AG04450 (cell line): ENCODE measurements around the gene EBP. TPM values are rescaled to one million over a fixed set of nuclear protein-coding genes. Genes with fewer than 3 reads are reported as not detected.

Source experiments
- CTCF ChIA-PET: fragments of 300-600, 350-600 bp; formaldehyde crosslinking; extraction: SDS; loops from one replicate; lab custom pipeline; 2022; ENCODE audit warnings: antibody characterized with exemption, inconsistent platforms; lab: Charles Lee
- POLR2A ChIA-PET: fragments of 350-600 bp; formaldehyde crosslinking; extraction: SDS; loops from one replicate; lab custom pipeline; 2021; ENCODE audit warnings: antibody characterized with exemption, inconsistent platforms; lab: Yijun Ruan, JAX
- DNase-seq: peaks from one replicate; pipeline ENCODE4 v3.0.0-alpha.2; 2011; ENCODE audit warnings: low read depth, low spot score
- H3K27ac ChIP-seq: one replicate; pipeline ENCODE4 v1.5.1; 2012; ENCODE audit warnings: low read depth, low read length, control low read depth
- H3K27me3 ChIP-seq: one replicate; pipeline ENCODE4 v1.6.0; 2012; ENCODE audit warnings: low read length; ENCODE audit not compliant: control insufficient read depth, insufficient read depth
- H3K4me3 ChIP-seq: 2 replicates; pipeline ENCODE4 v1.5.1; 2011; ENCODE audit warnings: mild to moderate bottlenecking, low read depth, low read length, control low read depth
- H3K9me3 ChIP-seq: 2 replicates; pipeline ENCODE4 v1.5.1; 2012; ENCODE audit warnings: low read length; ENCODE audit not compliant: control insufficient read depth, insufficient read depth
- polyA plus RNA-seq: library from polyadenylated mRNA; depleted of rRNA; stranded (reverse); fragments of >200 nt; gene quantifications from 2 replicates; pipeline ENCODE4 v1.2.3, GENCODE V29; 2011
- TF ChIP-seq, protein P1 (sequence below): IDR thresholded peaks from 2 replicates; pipeline ENCODE4 v1.5.1; 2011; ENCODE audit warnings: low read depth, low read length, control low read depth, inconsistent platforms

Gene EBP
- polyA plus RNA-seq, 1 experiment = 19.8 TPM

DNA sequence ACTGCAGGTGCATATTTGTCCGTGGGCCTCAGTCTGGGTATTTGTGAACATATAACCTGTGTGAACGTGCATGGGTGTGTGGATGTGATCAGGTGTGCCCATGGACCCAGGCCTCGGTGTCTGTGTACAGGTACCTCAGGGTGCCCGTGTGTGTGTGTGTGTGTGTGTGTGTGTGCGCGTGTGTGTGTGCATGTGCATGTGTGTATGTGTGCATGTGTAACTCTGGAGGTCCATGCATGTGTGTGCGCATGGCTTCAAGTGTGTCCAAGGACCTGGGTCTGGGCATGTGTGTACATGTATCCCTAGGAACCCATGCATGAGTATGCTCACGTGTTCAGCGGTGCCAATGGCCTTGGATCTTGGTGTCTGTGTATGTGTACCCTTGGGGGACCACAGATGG, 29.8 kb upstream of the EBP start:
- POLR2A ChIA-PET = no interaction called here
- no peak overlapping the region for H3K27ac ChIP-seq
- no peak overlapping the region for H3K4me3 ChIP-seq
- H3K27me3 ChIP-seq = no peaks in the 10 kb centered on the region
- no peaks in the 10 kb centered on the region for H3K9me3 ChIP-seq
- CTCF ChIA-PET = interaction anchor here (1.2 kb wide), 1 partner anchor 408 kb away, joined by 5 read pairs; no protein-coding TSS in a partner anchor
- TF ChIP-seq, protein P1, sequence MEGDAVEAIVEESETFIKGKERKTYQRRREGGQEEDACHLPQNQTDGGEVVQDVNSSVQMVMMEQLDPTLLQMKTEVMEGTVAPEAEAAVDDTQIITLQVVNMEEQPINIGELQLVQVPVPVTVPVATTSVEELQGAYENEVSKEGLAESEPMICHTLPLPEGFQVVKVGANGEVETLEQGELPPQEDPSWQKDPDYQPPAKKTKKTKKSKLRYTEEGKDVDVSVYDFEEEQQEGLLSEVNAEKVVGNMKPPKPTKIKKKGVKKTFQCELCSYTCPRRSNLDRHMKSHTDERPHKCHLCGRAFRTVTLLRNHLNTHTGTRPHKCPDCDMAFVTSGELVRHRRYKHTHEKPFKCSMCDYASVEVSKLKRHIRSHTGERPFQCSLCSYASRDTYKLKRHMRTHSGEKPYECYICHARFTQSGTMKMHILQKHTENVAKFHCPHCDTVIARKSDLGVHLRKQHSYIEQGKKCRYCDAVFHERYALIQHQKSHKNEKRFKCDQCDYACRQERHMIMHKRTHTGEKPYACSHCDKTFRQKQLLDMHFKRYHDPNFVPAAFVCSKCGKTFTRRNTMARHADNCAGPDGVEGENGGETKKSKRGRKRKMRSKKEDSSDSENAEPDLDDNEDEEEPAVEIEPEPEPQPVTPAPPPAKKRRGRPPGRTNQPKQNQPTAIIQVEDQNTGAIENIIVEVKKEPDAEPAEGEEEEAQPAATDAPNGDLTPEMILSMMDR = no peak
- DNase-seq = no peak

DNA sequence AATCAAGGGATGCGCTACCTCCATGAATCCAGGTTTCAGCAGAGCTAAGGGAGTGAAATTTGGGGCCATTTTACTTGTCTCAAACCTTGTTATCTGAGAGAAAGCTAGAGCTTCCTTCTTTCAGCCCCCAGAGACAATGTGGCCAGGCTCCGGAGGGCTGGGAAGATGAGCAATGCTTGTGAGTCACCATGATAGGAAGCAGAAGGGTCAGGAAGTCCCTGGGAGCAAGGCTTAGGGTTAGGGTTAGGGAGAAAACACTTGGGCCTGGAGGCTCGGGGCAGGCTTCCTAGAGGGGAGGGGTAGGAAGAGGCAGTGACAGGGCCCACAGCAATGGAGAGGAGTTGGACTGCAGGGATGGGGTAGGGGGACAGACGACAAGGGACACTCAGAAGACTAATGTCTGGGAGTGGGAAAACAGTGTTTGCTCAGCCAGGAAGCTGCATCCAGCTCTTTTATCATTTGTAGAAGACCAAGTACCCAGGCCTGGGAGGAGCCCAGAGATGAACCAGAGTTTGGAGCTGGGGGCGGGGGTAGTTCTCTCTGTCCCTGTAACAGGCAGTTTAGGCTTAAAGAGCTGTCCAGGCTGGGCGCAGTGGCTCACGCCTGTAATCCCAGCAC, 29.2 kb upstream of the EBP start:
- ChIA-PET POLR2A (no interaction called here), CTCF (interaction anchor here (0.7 to 1.2 kb wide), 2 partner anchors 17 to 409 kb away, joined by 3 to 5 read pairs; no protein-coding TSS in a partner anchor)
- Histone ChIP-seq H3K9me3 (no peaks in the 10 kb centered on the region), H3K27ac (peak overlapping the region; percentile 21), H3K27me3 (no peaks in the 10 kb centered on the region), H3K4me3 (no peak overlapping the region)
- no peak for DNase-seq
- TF ChIP-seq, protein P1 = no peak

DNA sequence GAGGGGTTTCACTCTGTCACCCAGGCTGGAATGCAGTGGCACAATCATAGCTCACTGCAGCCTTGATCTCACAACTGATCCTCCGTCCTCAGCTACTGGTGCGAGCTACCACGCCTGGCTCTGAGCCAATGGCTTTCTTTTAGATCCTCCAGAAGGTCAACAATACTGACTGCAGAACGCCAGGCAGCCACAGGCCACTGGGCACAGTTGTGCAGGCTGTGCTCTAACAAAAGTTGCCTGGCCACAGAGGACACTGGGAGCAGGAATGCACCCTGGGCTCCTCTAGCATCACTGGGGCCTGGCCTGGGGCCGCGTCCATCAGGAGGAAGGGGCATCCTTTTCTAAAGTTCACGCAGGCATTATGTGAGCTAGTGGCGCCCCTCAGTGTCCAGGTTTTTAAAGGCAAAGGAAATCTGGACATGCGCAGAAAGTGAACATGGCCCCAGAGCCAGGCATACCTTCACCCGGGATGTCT, 27.7 kb upstream of the EBP start:
- no peak overlapping the region for H3K27ac ChIP-seq
- no peak for DNase-seq
- CTCF ChIA-PET = interaction anchor here (0.6 to 2.8 kb wide), 12 partner anchors 9 to 640 kb away, joined by 3 to 17 read pairs (median 3); no protein-coding TSS in a partner anchor

DNA sequence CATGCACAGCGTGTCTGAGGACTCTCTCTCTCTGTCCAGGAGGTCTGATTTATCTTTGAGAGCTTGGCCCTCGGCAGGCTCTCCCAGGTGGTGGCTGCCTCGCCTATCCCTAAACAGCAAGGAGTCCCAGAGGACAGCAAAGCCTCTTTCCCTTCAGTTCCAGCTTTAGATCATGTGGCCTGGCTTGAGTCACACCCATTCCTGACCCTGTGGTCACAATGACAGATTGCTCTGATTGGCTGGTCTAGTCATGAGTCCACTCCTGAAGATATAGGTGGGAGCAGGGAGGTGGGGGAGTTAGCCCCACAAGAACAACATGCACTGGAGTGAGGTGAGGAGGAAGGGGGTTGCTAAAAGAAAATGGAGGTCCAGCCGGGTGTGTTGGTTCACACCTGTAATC, 24.9 kb upstream of the EBP start:
- Histone ChIP-seq H3K27ac (no peak overlapping the region), H3K27me3 (no peaks in the 10 kb centered on the region), H3K9me3 (no peaks in the 10 kb centered on the region), H3K4me3 (no peak overlapping the region)
- ChIA-PET POLR2A (no interaction called here), CTCF (interaction anchor here (0.7 kb wide), 1 partner anchor 470 kb away, joined by 3 read pairs; no protein-coding TSS in a partner anchor)
- DNase-seq = no peak
- TF ChIP-seq, protein P1 = no peak

More for the DNA sequence above, 27.7 kb upstream of the EBP start:
- Histone ChIP-seq H3K4me3 (no peak overlapping the region), H3K9me3 (no peaks in the 10 kb centered on the region), H3K27me3 (no peaks in the 10 kb centered on the region)
- POLR2A ChIA-PET = interaction anchor here (0.5 kb wide), 1 partner anchor 371 kb away, joined by 3 read pairs; no protein-coding TSS in a partner anchor
- TF ChIP-seq, protein P1 = peak; percentile 45

DNA sequence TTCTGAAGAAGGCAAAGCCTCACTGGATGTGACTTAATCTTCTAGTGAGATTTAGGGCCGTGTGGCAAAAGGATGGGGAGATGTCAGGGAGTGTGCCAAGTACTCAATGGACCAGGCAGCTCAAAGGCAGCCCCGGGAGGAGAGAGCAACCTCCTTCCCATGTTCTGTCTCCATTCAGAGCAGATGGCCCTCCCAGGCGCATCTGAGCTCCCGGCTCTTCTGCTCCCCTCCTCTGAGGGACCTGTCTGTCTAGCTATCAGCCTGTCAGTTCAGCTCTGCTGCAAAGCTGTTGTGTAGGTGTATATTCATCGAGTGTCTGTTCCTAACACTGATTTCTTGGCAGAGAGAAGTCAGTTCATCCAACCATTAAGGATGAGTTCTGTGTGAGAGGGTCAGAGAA, 23.7 kb upstream of the EBP start:
- no peak for DNase-seq
- no peaks in the 10 kb centered on the region for H3K27me3 ChIP-seq
- H3K27ac ChIP-seq = no peak overlapping the region
- POLR2A ChIA-PET = no interaction called here
- no peaks in the 10 kb centered on the region for H3K9me3 ChIP-seq
- no peak overlapping the region for H3K4me3 ChIP-seq
- TF ChIP-seq, protein P1 = no peak
- CTCF ChIA-PET = no interaction called here
